Measurements from ENCODE around the gene CLIP4. TPM values are rescaled to one million over a fixed set of nuclear protein-coding genes. Genes with fewer than 3 reads are reported as not detected.
"Not testable (repeated sequence)": the region's sequence is repeated elsewhere in the genome, so short reads cannot be mapped to it uniquely, and the experiment has no call there.

The CLIP4 gene
- total and polyA plus RNA-seq, 10 of the 15 experiments (the other 5 are each of a cell fraction or from before 2014, with no cell fraction given) = 5.5 to 34.9 (median 16.8) TPM

DNA sequence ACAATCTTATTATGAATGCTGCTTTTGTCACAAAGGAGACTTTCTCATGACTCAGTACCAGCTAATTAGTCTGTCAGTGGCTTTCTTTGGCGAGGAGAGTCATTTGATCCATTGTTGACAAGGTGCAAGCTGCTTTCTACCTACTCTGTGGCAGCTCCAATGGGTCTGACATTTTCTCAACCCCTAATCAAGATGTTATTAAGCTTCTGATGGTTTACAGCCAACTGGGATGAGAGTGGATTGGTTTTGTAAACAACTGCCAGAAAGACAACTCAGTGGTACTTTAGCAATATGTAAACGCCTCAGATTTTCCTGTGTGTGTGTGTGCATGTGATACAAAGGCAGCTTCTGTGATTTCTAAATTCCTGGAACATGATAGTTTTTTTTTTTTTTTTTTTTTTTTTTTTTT lies 8.2 kb upstream of the CLIP4 start:
- intact Hi-C loops (cut with micrococcal nuclease; ENCODE audit: unreplicated experiment) = no loop called here
- TF ChIP-seq MTA2 (IDR thresholded peaks at IDR 0.05; ENCODE audit: low read depth) (peak; percentile 34), NFYA (IDR thresholded peaks at IDR 0.05; ENCODE audit: borderline replicate concordance, low read depth, low read length) (no peak)
- TF ChIP-seq, protein P1, sequence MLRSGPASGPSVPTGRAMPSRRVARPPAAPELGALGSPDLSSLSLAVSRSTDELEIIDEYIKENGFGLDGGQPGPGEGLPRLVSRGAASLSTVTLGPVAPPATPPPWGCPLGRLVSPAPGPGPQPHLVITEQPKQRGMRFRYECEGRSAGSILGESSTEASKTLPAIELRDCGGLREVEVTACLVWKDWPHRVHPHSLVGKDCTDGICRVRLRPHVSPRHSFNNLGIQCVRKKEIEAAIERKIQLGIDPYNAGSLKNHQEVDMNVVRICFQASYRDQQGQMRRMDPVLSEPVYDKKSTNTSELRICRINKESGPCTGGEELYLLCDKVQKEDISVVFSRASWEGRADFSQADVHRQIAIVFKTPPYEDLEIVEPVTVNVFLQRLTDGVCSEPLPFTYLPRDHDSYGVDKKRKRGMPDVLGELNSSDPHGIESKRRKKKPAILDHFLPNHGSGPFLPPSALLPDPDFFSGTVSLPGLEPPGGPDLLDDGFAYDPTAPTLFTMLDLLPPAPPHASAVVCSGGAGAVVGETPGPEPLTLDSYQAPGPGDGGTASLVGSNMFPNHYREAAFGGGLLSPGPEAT (IDR thresholded peaks at IDR 0.05; ENCODE audit: low read depth) = no peak
- CTCF ChIA-PET = interaction anchor here (1.0 to 1.4 kb wide), 2 partner anchors 23 to 34 kb away, joined by 3 to 6 read pairs; no protein-coding TSS in a partner anchor
- Histone ChIP-seq H3K27me3 (replicated peaks in 1 of 2; ENCODE audit: control insufficient read depth in 2 of 2, insufficient read depth in 2 of 2, low read length in 1 of 2) (no peaks in the 10 kb centered on the region), H3K36me3 (ENCODE audit: control insufficient read depth in 2 of 2, insufficient read depth in 2 of 2, low read length in 1 of 2) (no peaks in the 10 kb centered on the region), H3K4me2 (ENCODE audit: control insufficient read depth, insufficient read depth) (no peak overlapping the region), H3K9ac (ENCODE audit: control insufficient read depth, insufficient read depth, low read length) (no peak overlapping the region), H3K79me2 (ENCODE audit: control insufficient read depth, insufficient read depth, low read length) (no peaks in the 10 kb centered on the region), H4K20me1 (ENCODE audit: control insufficient read depth, insufficient read depth) (no peaks in the 10 kb centered on the region), H3K27ac (ENCODE audit: control insufficient read depth, insufficient read depth) (no peak overlapping the region), H2AFZ (ENCODE audit: control insufficient read depth, low read depth, low read length) (no peak overlapping the region), H3K9me3 (replicated peaks; ENCODE audit: control insufficient read depth, insufficient read depth, low read length) (no peaks in the 10 kb centered on the region), H3K4me3 (no peak overlapping the region), H3K4me1 (ENCODE audit: control insufficient read depth, insufficient read depth, low read length) (peaks cover 31% of the 10 kb centered on the region)
- POLR2A ChIA-PET = interaction anchor here (0.6 to 3.0 kb wide), 3 partner anchors 12 to 75 kb away, joined by 3 to 9 read pairs (median 3); no protein-coding TSS in a partner anchor
- FAIRE-seq (no peak), ATAC-seq (no peak), DNase-seq (ENCODE audit: low read depth, low spot score) (no peak)
- 93% methylated on average over 2 of the region's 2 CpGs for WGBS (ENCODE audit: insufficient coverage, insufficient replicate concordance, low lambda C conversion rate, missing lambda C conversion rate)
- in situ Hi-C loops (cut with MboI) = no loop called here
- RAD21 ChIA-PET (ENCODE audit: unreplicated experiment) = interaction anchor here (0.7 to 1.7 kb wide), 2 partner anchors 10 to 17 kb away, joined by 3 to 9 read pairs; no protein-coding TSS in a partner anchor
- BruUV-seq (replicated peaks) = no TSS peak
- SMC1A ChIA-PET (ENCODE audit: uncharacterized antibody, unreplicated experiment) = interaction anchor here (0.9 to 6.2 kb wide), 7 partner anchors 10 to 30 kb away, joined by 3 to 38 read pairs (median 4); no protein-coding TSS in a partner anchor

DNA sequence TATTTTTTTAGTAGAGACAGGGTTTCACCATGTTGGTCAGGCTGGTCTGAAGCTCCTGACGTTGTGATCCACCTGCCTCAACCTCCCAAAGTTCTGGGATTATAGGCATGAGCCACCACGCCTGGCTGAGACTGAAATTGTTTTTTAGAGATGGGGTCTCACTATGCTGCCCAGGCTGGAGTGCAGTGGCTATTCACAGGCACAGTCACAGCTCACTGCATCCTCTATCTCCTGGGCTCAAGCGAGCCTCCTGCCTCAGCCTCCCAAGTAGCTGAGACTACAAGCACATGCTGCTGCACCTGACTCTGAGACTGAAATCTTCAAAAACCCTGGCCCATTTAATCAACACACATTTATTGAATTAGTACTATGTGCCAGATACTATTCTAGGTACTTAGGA lies 7.7 kb upstream of the CLIP4 start:
- ChIA-PET CTCF (interaction anchor here (1.1 to 2.1 kb wide), 3 partner anchors 9 to 23 kb away, joined by 3 to 8 read pairs (median 6); no protein-coding TSS in a partner anchor), POLR2A (interaction anchor here (3.0 kb wide), 1 partner anchor 22 kb away, joined by 9 read pairs; no protein-coding TSS in a partner anchor)

More for the DNA sequence above, 7.7 kb upstream of the CLIP4 start:
- BruUV-seq (replicated peaks); H3K9ac ChIP-seq (ENCODE audit: control insufficient read depth, insufficient read depth, low read length); H3K36me3 ChIP-seq (ENCODE audit: control insufficient read depth in 2 of 2, insufficient read depth in 2 of 2, low read length in 1 of 2); ATAC-seq; H3K9me3 ChIP-seq (replicated peaks; ENCODE audit: control insufficient read depth, insufficient read depth, low read length); DNase-seq (ENCODE audit: low read depth, low spot score); H3K79me2 ChIP-seq (ENCODE audit: control insufficient read depth, insufficient read depth, low read length); H3K27me3 ChIP-seq (replicated peaks in 1 of 2; ENCODE audit: control insufficient read depth in 2 of 2, insufficient read depth in 2 of 2, low read length in 1 of 2); intact Hi-C loops (cut with micrococcal nuclease; ENCODE audit: unreplicated experiment); H4K20me1 ChIP-seq (ENCODE audit: control insufficient read depth, insufficient read depth); H3K27ac ChIP-seq (ENCODE audit: control insufficient read depth, insufficient read depth); in situ Hi-C loops (cut with MboI); H3K4me3 ChIP-seq; H2AFZ ChIP-seq (ENCODE audit: control insufficient read depth, low read depth, low read length); RAD21 ChIA-PET (ENCODE audit: unreplicated experiment); H3K4me2 ChIP-seq (ENCODE audit: control insufficient read depth, insufficient read depth); FAIRE-seq: not testable (repeated sequence)
- peaks cover 31% of the 10 kb centered on the region for H3K4me1 ChIP-seq (ENCODE audit: control insufficient read depth, insufficient read depth, low read length)
- SMC1A ChIA-PET (ENCODE audit: uncharacterized antibody, unreplicated experiment) = interaction anchor here (0.9 to 6.2 kb wide), 6 partner anchors 11 to 68 kb away, joined by 3 to 38 read pairs (median 4); no protein-coding TSS in a partner anchor
- 99% methylated on average over 3 of the region's 3 CpGs for WGBS (ENCODE audit: insufficient coverage, insufficient replicate concordance, low lambda C conversion rate, missing lambda C conversion rate)

Measured in GM12878 (cell line).